ENCODE results near the gene C1orf21.

C1orf21 gene

DNA sequence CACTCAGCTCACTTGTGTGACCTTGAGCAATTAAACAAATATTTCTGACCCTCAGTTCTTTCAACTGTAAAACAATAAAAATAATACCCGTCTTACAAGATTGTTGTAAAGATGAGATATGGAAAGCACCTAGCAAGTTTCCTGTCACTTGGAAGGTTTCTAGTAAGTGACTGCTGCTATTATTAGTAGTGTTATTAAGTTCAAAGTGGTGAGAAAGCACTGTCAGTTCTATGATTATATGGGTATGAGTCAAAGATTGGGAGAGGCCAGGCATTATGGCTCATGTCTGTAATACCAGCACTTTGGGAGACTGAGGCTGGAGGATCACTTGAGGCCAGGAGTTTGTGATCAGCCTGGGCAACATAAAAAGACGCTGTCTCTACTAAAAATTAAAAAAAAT is 145.4 kb downstream of the C1orf21 start:
- no peak overlapping the region for H3K4me3 ChIP-seq (ENCODE audit: low read length)
- DNase-seq (ENCODE audit: low read depth, low spot score), result no peak

- no peak for DNase-seq (ENCODE audit: low read depth, low spot score)
- no peak overlapping the region for H3K4me3 ChIP-seq (ENCODE audit: low read length)
Observed at GRCh38 chr1:184533049-184533448, 146.2 kb downstream of the C1orf21 start.

DNA sequence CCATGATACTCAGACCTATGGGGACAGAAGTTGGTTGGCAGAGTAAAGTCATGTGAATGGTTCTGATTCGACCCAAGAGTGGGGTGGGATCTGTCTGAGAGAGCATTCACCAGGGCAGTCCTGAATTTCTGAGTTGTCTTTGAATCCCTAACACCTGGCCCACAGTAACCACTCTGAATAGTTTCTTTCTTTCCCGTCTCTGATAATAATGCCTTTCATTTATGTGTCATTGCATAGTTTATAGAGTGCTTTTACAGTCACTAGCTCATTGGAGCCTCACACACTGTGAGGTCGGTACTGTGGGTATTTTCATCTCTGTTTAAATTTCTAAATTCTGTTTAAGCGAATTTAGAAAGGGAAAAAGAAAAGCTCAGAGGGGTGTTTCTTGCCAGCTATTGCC is 147.1 kb downstream of the C1orf21 start:
- no peak for DNase-seq (ENCODE audit: low read depth, low spot score)
- H3K4me3 ChIP-seq (ENCODE audit: low read length), result no peak overlapping the region

DNA sequence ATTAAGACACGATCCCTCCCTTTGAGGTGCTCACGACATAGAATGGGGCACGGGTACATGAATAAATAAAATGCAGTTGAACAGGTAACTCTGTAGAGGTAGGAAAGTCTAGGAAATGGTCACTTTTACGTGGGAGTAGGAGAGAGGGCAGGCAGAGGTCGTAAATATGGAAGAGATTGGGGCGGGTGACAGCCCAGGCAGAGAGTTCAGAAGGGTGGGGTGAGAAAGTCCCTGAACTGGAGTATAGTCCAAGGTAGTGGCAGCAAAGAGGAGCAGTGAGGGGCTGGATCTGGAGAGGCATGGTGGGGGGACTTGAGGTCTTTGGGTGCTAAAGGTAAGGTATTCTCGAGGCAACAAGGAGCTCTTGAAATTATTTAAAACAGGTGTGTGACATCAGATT is 147.9 kb downstream of the C1orf21 start:
- DNase-seq (ENCODE audit: low read depth, low spot score), result no peak

DNA sequence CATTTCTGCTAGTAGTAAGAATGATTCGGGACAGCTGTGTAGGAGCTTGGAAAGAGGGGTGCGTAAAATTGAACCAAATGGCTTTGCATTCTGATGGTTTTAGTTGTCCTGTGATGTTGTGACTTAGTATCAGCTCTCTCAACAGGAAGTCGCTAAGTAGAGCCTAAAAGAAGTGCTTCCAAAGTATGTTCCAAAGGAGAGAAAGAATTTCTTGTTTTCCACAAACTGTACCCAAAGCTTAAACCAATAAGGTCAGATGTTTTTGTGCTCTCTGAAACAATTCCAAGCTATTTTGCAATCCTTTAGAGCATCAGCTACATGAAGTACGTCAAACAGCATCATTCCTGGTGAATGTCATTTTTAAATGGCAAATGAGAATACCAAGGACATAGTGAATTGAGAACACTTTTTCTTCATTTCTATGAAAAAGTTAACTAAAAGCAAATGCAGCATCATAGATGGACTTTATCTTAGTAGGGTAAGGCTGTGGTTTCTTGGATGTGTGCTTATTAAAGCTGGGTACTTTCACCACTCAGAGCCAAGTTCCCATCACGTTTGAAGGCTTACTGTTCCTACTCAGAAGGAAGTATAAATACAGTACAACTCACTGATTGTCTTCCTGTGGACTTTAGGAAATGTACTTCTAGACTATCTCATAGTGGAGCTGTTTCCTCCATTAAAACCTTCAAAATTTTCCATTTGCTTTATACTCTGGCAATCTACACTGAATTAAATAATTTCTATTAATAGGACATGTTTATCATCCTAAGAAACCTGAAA is 148.6 kb downstream of the C1orf21 start:
- no peak overlapping the region for H3K4me3 ChIP-seq (ENCODE audit: low read length)
- DNase-seq (ENCODE audit: low read depth, low spot score), result no peak

More for the DNA sequence above, 147.9 kb downstream of the C1orf21 start:
- H3K4me3 ChIP-seq (ENCODE audit: low read length), result no peak overlapping the region

GRCh38 chr1:184536246-184536985 is 149.6 kb downstream of the C1orf21 start:
- no peak overlapping the region for H3K4me3 ChIP-seq (ENCODE audit: low read length)
- no peak for DNase-seq (ENCODE audit: low read depth, low spot score)

GRCh38 chr1:184539580-184539979 is 152.8 kb downstream of the C1orf21 start:
- DNase-seq (ENCODE audit: low read depth, low spot score), result no peak
- no peak overlapping the region for H3K4me3 ChIP-seq (ENCODE audit: low read length)

- H3K4me3 ChIP-seq (ENCODE audit: low read length), result no peak overlapping the region
- DNase-seq (ENCODE audit: low read depth, low spot score), result no peak
Observed at GRCh38 chr1:184541537-184542152, 154.8 kb downstream of the C1orf21 start.

- H3K4me3 ChIP-seq (ENCODE audit: low read length), result no peak overlapping the region
- no peak for DNase-seq (ENCODE audit: low read depth, low spot score)
Observed at GRCh38 chr1:184542291-184542690, 155.5 kb downstream of the C1orf21 start.

DNA sequence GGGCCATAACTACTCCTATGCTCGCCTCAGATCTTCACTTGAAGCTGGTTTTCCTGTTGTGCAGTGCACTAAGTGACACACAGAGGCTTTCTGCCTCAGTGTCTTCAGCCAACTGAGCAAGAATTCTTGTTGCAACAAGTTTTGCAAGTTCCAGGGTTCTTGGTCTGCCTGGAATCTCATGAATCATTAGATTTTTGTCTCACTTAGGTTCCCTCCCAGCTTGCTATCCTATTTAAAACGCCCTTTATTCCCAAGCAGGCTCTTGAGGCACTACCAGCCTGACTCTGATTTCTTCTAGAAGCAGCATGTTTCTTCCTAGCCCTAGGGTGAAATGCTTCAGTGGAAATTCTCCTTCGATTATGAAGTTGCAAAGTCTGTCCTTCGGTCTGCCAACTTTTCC is 158.8 kb downstream of the C1orf21 start:
- DNase-seq (ENCODE audit: low read depth, low spot score), result no peak
- no peak overlapping the region for H3K4me3 ChIP-seq (ENCODE audit: low read length)

GRCh38 chr1:184552446-184552845 is 165.6 kb downstream of the C1orf21 start:
- no peak for DNase-seq (ENCODE audit: low read depth, low spot score)
- H3K4me3 ChIP-seq (ENCODE audit: low read length), result no peak overlapping the region

DNA sequence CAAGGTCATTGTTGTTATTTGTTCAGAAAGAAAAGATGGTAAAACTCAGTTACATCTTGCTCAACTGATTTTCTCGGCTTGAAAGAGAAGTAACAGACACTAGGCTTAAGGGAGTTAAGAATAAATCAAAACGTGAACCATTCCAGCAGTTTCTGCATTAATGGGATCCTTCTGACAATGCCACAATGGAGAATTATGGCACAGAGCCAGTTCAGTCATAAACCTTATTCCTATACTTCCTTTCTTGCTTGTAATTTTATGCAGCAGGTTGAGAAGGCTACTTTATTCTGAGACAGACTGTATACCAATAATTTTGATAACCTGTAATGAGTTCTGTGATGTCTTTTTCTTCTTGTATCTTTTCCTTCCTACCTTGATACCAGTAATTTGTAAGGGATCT is 167.0 kb downstream of the C1orf21 start:
- no peak overlapping the region for H3K4me3 ChIP-seq (ENCODE audit: low read length)
- DNase-seq (ENCODE audit: low read depth, low spot score), result no peak

- H3K4me3 ChIP-seq (ENCODE audit: low read length), result no peak overlapping the region
- DNase-seq (ENCODE audit: low read depth, low spot score), result no peak
Observed at GRCh38 chr1:184555665-184556641, 169.1 kb downstream of the C1orf21 start.

GRCh38 chr1:184556665-184557064 is 169.8 kb downstream of the C1orf21 start:
- DNase-seq (ENCODE audit: low read depth, low spot score), result no peak
- no peak overlapping the region for H3K4me3 ChIP-seq (ENCODE audit: low read length)

GRCh38 chr1:184557423-184558347 is 170.9 kb downstream of the C1orf21 start:
- DNase-seq (ENCODE audit: low read depth, low spot score), result no peak
- no peak overlapping the region for H3K4me3 ChIP-seq (ENCODE audit: low read length)

DNA sequence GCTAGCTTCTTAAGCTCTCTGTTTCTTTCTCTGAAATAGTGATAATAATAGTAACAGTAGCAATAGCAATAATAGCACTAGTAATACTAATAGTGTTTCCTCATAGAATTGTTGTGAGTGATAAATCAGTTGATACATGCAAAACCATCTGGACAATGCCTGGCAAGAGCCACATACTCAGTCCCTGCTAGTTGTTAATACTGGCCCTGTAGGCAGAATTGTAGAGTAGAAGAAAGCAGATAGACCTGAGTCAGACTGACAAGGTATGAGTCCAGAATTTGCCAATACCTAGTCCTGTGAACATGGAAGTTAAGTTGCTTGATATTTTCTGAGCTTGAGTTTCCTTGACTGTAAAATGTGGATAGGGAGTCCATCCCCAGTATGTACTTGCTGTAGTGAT is 171.9 kb downstream of the C1orf21 start:
- no peak for DNase-seq (ENCODE audit: low read depth, low spot score)
- H3K4me3 ChIP-seq (ENCODE audit: low read length), result no peak overlapping the region

- no peak for DNase-seq (ENCODE audit: low read depth, low spot score)
- H3K4me3 ChIP-seq (ENCODE audit: low read length), result no peak overlapping the region
Observed at GRCh38 chr1:184559117-184559713, 172.4 kb downstream of the C1orf21 start.

DNA sequence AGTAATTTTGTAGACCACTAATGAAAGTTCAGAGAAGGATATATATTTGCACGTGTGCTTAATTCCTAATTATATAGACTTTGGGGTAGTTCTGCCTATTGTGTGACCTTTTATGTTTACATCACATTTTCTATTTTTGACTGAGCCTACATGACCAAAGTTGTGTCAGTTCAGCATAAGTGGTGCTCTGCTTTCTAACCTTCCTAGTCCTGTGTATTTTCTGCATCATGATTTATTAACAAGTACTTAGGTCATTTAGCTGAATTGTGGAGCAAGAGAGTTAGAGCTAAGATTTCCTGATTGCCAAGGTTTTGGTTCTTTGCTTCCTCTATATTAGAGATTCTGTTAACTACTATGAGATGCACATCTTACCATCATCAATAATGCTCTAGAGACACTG is 176.0 kb downstream of the C1orf21 start:
- no peak overlapping the region for H3K4me3 ChIP-seq (ENCODE audit: low read length)
- DNase-seq (ENCODE audit: low read depth, low spot score), result no peak

All from Jurkat, Clone E6-1 (cell line).